ENCODE measurements around the gene GPR62.

Gene GPR62

DNA sequence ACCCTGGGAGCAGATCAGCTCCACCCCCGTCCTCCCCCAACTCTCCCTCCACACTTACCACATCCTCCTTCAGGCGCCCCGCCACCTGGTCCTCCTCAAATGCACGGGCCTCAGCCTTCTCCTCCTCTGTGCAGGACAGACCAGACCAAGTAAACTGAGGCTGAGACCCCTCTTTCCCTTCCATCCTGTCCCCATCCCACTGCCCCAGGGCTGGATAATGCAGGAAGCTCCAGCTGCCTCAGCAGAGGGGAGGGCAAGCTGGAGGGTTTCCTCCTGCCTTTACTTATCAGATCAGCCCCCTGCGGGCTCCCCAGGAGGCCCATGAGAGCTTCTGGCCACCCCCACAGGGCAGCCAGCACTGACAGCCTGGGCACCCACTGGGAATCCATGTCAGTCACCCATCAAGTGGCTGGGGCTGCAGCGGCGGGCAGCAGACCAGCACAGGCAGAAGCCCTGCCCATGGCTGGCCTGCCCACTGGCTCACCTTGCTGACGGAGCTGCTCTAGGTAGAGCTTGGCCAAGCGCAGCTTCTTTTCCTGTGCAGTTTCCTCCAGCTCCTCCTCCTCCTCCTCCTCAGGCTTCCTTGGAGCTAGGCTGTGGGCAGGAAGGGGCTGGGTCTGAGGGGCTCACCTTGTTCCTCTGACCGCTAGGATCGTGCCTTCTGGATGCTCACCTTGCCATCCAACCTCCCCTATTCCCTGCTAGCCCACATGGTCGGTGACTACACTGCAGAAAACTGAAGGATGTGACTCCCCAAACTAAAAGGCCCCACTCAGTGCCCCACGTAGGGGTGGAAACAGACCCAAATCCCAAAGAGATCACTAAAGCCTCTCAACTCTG, 17.4 kb upstream of the GPR62 start:
- no peak for DNase-seq (ENCODE audit: extremely low spot score, insufficient read length, low read depth)
- no peak for FAIRE-seq

DNA sequence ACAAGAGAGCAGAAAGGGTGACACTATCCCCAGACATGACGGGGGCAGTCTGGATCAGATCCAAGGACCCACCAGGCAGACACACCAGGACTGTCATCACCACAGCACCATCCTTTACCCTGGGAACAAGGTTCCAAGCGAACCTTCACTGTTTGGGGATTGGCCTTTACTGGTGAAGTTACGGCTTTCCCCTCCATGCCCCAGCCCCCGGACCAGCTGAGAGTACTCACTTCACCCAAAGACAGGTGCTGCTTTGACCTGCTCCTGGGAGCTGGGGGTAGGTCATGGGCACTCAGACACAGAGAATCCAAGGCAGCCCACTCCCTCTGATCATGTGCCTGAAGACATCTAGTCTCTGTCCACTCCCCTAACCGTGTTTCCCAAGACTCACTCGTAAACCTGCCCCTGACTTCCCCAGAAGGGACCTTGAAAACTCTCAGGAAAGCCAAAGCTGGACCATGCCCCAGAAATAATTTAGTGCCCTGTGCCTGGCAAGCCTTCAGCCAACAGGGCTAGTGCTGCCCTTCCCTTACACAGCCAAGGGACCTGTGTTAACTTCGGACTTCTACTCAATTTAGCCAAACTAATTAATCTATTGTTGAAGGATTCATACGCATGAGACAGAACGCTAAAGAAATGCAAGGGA, 16.3 kb upstream of the GPR62 start:
- DNase-seq (ENCODE audit: extremely low spot score, insufficient read length, low read depth) (no peak), FAIRE-seq (no peak)

DNA sequence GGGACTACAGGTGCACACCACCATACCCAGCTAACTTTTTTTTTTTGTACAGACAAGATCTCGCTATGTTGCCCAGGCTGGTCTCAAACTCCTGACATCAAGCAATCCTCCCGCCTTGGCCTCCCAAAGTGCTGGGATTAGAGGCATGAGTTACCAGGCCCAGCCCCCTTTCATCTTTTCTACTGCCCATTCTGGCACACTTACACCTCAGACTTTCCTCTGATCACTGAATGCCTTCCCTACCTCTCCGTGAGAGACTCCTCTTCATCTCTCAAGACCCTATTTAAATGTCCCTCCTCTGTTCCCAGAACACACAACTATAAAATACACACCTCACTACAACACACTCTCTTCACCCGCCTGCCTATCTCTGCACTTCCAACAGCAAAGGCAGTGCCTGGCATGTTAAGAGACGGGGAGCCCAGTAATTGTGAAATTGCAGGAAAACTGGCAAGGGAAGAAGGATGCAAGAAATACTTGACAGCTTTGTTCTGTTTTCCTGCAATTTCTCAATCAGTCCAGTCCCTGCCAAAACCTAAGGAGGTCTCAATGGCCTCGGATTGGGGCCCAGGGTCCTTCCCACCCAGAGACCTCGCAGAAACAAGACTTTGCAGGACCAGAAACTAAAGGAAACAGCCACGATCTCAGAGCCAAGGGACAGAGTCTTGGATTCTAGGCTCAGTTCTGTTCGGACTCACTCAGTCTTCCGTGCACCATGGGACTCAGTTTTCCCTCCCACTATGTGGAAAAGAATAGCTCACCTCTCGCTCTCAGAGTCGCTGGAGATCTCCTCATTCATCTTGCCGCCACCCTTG, 14.3 kb upstream of the GPR62 start:
- no peak for DNase-seq (ENCODE audit: extremely low spot score, insufficient read length, low read depth)
- peak; percentile 44 for FAIRE-seq

DNA sequence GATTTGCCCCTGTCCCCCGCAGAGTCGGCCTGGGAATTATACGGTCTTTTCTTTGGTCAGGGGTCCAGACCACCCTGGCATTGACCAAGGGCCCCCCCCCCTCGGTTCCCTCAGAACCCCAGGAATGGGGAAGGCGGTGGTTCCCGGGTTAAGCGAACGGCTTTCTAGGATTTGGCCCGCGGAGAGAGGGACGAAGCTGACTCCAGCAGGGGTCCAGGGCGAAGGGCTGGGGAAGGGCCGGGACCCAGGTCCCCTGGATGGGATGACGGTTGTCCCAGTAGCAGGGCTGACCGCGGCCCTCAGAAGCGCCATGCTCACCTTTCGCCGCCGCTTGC, 13.8 kb upstream of the GPR62 start:
- FAIRE-seq (no peak), DNase-seq (ENCODE audit: extremely low spot score, insufficient read length, low read depth) (no peak)

DNA sequence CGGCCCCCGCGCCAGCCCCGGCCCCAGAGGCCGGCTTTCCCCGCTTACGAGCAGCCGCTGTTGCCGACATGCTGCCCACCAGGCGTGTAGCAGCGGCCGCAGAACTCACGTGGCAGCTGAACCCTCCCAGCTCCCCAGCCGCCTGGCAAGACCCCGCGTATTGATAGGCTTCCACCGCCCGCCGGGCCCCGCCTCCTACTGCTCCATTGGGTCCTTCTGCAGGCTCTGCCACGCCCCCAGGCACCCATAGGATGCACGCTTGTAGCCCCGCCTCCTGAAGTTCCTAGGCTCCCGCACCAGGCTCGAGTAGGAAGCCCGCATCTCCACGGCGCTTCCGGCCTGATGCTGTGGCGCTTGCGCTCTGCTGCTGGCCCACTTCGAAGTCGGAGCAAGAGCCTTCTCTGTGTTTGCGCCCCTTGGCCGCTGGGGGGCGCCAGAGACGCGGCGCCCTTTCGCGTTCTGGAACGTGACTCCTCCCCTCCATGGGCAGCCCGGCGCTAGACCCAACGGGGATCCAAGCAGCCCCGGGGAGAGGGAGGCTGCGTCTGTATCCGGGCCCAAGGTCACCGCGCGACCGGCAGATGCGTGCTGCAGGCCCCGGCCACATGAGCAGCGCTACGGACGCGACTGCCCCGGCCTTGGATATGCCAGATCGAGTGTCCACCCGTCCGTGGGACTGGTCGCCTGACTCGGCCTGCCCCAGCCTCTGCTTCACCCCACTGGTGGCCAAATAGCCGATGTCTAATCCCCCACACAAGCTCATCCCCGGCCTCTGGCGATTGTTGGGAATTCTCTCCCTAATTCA, 13.2 kb upstream of the GPR62 start, which contains the start of the genes PARP3 and RRP9:
Gene PARP3, plus strand, starts transcription at position 566 of the 805 bp plus-strand sequence. CDS start 993 bp downstream, outside the sequence.
Gene RRP9, minus strand, starts transcription at position 107 of the 805 bp plus-strand sequence. Its CDS starts 37 bp downstream, at position 70.
- peak; percentile 100 for FAIRE-seq
- DNase-seq (ENCODE audit: extremely low spot score, insufficient read length, low read depth): peak; percentile 98

DNA sequence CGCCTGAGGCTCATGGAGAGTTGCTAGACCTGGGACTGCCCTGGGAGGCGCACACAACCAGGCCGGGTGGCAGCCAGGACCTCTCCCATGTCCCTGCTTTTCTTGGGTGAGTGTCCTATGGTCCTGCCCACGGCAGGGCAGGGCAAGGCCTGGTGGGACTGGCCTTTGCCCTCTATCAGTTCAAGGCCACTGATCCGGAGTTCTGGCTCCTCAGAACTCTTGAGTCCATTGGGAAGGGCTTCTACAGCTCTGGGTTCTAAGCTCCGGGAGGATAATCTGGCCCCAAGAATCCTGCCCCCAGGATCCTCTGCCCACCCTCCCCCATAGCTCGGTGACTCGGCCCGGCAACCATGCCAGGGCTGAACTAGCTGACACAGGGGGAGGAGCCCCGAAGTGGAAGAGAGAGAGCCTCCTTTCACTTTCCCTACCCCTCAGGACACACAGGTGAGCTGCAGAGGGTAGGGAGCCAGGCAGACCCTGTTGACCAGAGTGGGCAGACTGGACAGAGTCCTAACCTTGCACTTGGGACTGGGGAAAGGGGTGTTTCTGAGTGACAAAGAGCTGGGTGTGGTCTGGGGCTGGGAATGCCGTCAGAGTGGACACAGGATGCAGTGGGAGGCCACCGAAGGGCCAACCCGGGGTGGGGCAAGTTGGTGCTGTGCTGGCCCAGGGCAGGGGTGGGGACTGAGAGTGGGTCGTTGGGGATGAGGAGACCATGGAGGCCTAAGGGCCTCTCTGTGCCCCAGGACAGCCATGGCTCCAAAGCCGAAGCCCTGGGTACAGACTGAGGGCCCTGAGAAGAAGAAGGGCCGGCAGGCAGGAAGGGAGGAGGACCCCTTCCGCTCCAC, 12.4 kb upstream of the GPR62 start:
- peak; percentile 71 for DNase-seq (ENCODE audit: extremely low spot score, insufficient read length, low read depth)

DNA sequence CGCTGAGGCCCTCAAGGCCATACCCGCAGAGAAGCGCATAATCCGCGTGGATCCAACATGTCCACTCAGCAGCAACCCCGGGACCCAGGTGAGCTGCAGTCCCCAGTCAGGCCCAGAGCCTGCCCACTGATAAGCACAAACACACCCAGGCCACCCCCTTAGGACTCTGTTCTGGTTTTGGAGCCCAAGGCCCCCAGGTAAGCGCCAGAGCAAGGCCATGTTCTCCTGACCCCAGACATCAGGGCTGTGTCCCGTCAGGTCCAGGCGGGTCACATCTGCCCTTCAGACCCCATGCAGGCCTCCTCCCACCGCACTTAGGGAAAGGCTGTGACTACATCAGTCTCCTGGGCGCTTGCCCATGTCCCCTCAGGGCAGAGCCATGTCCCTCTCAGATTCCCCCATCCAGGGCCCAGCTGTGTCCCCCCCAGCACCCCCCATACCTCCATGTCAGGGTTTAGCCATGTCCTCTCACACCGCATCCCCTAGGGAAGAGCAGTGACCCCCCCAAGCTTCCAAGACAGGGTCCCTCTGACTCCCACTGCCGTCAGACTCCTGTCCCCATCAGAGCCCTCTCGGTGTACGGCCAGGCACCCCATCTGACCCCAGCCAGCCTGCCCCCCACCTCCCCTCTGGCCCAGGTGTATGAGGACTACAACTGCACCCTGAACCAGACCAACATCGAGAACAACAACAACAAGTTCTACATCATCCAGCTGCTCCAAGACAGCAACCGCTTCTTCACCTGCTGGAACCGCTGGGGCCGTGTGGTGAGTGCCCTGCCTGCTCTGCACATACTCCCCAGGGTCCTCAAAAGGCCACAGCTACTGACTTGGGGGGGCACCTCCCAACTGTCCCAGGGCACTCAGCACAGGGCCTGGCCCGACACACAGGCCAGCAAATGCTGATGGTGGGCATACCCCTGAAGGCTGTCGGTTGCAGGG, 11.5 kb upstream of the GPR62 start:
- DNase-seq (ENCODE audit: extremely low spot score, insufficient read length, low read depth) (no peak), FAIRE-seq (no peak)

More for the DNA sequence above, 12.4 kb upstream of the GPR62 start:
- peak; percentile 78 for FAIRE-seq

DNA sequence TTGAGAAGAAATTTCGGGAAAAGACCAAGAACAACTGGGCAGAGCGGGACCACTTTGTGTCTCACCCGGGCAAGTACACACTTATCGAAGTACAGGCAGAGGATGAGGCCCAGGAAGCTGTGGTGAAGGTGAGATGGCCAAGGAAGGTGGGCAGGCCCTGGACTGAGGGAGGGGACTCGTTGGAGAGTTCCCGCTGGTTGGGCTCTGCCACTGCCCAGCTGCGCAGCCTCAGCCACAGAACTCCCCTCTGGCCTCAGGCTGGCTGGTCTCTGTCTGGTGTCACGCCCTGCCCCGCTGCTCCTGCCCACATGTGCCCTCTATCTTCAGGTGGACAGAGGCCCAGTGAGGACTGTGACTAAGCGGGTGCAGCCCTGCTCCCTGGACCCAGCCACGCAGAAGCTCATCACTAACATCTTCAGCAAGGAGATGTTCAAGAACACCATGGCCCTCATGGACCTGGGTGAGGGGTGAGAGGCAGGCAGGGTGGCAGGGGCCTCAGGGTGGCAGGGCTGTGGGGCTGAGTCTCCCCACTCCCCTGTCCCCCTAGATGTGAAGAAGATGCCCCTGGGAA, 10.6 kb upstream of the GPR62 start:
- no peak for FAIRE-seq
- DNase-seq (ENCODE audit: extremely low spot score, insufficient read length, low read depth): no peak

DNA sequence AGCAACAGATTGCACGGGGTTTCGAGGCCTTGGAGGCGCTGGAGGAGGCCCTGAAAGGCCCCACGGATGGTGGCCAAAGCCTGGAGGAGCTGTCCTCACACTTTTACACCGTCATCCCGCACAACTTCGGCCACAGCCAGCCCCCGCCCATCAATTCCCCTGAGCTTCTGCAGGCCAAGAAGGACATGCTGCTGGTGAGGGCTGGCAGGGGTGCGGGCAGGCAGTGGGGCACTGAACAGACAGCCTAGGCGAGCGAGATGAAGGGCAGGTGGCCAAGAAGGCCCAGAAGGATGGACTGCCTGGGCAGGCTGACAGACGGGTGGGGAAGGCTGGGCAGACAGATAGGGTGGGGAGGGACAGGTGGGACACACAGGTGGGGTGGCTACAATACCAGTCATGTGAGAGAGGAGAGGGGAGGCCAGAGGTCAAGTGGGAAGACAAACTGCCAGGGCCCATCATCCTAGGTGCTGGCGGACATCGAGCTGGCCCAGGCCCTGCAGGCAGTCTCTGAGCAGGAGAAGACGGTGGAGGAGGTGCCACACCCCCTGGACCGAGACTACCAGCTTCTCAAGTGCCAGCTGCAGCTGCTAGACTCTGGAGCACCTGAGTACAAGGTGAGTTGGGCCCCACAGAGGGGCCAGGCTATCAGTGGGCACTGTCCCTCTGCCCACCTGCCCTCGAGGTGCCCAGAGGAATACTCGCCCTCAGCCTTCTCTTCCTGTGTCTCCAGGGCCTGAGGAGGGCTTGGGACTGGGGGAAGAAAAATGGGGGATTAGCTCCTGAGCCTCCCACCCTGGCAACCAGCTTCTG, 9.9 kb upstream of the GPR62 start:
- DNase-seq (ENCODE audit: extremely low spot score, insufficient read length, low read depth) (no peak), FAIRE-seq (no peak)

DNA sequence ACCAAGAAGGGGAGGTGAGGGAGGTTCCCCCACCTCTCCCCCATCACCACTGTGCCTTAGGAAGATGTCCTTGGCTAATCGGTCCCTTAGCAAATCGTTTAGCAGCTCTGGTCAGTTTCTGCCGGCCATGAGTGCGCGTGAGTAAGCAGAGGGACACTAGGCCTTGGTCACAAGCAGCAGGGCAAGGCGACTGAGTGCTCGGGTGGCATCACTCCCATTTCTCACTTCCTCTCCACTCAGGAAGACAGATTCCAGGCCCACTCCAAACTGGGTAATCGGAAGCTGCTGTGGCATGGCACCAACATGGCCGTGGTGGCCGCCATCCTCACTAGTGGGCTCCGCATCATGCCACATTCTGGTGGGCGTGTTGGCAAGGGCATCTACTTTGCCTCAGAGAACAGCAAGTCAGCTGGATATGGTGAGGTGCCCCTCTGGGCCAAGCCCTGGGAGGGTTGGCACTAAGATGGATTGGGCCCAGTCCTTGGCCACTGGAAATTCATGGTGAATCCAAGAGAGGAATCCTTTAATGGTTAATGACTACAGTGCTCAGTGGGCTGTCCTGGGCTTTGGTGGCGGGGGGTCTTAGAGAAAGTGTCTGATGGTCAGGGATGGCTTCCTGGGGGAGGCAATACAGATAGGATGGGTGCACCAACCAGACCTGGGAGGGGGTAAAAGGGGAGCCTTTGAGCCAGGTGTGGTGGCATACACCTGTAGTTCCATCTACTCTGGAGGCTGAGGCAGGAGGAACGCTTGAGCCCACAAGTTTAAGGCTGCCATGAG, 9.1 kb upstream of the GPR62 start:
- DNase-seq (ENCODE audit: extremely low spot score, insufficient read length, low read depth): no peak
- no peak for FAIRE-seq

DNA sequence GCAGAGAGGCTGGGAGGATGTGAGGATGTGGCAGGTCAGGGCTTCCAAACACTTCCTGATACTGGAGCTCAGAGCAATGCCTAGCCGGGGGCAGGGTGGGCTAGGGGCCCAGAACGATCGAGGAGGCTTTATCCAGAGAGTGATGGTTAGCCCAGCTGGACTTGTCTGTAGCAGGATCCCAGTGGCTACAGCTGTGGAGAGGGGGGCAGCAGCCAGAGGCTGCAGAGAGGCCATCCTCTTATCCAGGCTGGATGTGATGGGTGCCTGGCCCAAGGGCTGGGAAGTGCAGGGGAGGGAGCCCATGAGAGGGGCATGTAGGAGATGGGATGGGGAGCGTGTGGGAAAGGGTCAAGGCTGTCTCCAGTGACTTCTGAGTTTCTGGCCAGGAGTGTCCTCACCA, 8.4 kb upstream of the GPR62 start:
- DNase-seq (ENCODE audit: extremely low spot score, insufficient read length, low read depth) (no peak), FAIRE-seq (no peak)

DNA sequence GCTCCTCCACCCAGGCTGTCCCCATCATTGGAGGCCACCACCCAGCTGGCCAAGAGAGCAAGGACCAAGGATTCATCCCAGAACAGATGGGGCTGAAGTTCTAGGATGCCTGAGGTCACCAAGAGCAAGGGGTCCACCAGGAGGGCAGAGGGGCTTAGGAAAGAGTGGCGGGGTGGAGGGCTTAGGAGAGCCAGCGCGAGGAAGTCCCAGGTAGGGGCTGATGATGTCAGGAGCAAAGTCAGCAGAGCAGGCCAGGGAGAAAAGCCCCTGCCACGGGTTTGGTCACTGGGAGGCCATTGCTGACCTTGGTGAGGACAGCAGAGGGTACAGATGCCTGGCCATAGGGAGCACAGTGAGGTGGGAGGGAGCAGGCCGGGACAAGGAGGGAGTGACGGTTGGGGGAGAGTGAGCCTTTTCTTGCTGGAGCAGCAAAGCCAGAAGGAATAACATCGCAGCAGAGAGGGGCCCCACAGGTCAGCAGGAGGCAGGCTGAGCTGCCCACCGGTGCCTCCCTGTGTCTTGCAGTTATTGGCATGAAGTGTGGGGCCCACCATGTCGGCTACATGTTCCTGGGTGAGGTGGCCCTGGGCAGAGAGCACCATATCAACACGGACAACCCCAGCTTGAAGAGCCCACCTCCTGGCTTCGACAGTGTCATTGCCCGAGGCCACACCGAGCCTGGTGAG, 7.8 kb upstream of the GPR62 start:
- DNase-seq (ENCODE audit: extremely low spot score, insufficient read length, low read depth) (no peak), FAIRE-seq (no peak)

DNA sequence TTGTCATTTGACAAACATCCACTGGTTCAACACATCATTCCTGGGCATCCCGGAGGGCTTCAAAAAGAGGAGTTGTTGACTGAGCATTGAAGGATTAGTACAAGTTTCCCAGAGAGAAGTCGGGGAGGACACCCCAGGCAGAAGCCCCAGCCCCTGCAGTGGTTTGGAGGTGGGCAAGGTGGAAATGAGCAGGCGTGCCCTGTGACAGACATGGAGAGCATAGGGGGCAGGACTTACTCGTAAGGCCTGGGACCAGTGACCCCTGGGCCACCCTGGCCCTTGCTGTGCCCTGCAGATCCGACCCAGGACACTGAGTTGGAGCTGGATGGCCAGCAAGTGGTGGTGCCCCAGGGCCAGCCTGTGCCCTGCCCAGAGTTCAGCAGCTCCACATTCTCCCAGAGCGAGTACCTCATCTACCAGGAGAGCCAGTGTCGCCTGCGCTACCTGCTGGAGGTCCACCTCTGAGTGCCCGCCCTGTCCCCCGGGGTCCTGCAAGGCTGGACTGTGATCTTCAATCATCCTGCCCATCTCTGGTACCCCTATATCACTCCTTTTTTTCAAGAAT, 7.1 kb upstream of the GPR62 start:
- FAIRE-seq: no peak

DNA sequence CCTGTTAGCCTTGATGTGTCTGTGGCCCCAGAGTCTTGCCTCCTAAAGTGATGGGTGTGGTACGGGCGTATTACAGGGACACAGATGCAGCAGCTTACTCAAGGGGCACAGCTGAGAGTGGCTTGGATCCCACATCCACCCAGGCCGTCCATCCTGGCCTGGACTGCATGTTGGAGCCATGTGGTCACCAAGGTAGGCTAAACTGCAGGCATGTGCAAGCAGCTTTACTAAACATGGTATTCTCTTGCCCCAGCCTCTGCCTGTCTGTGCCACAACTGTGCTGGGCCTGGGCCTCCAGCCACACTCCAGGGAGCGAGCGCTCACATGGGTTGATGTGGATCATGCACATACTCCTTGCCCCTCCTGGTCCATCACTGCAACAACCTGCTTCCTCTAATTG, 6.1 kb upstream of the GPR62 start:
- DNase-seq (ENCODE audit: extremely low spot score, insufficient read length, low read depth) (no peak), FAIRE-seq (no peak)

More for the DNA sequence above, 7.1 kb upstream of the GPR62 start:
- DNase-seq (ENCODE audit: extremely low spot score, insufficient read length, low read depth): no peak

DNA sequence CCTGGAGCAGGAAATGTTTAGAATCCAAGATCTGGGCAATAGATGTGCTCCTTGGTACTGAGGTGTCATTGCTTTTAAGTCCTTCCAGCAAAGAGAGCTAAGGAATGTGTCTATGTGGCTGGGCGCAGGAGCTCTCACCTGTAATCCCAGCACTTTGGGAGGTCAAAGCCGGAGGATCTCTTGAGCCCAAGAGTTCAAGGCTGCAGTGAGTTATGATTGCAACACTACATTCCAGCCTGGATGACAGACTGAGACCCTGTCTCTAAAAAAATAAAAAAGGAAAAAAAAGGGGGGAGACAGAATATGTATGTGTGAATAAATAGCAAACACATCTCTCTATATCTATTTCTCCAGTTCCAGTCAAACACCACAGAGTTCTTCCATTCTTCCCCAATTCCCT, 4.3 kb upstream of the GPR62 start:
- FAIRE-seq: no peak
- no peak for DNase-seq (ENCODE audit: extremely low spot score, insufficient read length, low read depth)
